ENCODE measurements around the gene KDF1. TPM values are rescaled to one million over a fixed set of nuclear protein-coding genes. Genes with fewer than 3 reads are reported as not detected.
"Not testable (repeated sequence)": the region's sequence is repeated elsewhere in the genome, so short reads cannot be mapped to it uniquely, and the experiment has no call there.

Gene KDF1
- total RNA-seq, 4 donors from 2014 or later = 0.15 TPM; not detected in 3

- Histone ChIP-seq H3K4me3 (peak overlapping the region; percentile 43 to 75 (median 62)), H3K36me3 (no peaks in the 10 kb centered on the region), H3K9me3 (no peaks in the 10 kb centered on the region), H3K27me3 (peaks cover 23 to 38% (median 36%) of the 10 kb centered on the region in 3 donors), H3K27ac (peak overlapping the region in 3 of 4 donors; percentile 29 to 59 (median 53)), H3K4me1 (peaks cover 9 to 19% of the 10 kb centered on the region in 2 donors)
- TF ChIP-seq POLR2A (IDR thresholded peaks at IDR 0.05) = no peak
- TF ChIP-seq, protein P1, sequence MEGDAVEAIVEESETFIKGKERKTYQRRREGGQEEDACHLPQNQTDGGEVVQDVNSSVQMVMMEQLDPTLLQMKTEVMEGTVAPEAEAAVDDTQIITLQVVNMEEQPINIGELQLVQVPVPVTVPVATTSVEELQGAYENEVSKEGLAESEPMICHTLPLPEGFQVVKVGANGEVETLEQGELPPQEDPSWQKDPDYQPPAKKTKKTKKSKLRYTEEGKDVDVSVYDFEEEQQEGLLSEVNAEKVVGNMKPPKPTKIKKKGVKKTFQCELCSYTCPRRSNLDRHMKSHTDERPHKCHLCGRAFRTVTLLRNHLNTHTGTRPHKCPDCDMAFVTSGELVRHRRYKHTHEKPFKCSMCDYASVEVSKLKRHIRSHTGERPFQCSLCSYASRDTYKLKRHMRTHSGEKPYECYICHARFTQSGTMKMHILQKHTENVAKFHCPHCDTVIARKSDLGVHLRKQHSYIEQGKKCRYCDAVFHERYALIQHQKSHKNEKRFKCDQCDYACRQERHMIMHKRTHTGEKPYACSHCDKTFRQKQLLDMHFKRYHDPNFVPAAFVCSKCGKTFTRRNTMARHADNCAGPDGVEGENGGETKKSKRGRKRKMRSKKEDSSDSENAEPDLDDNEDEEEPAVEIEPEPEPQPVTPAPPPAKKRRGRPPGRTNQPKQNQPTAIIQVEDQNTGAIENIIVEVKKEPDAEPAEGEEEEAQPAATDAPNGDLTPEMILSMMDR (IDR thresholded peaks at IDR 0.05 in 4 of 5, conservative IDR thresholded peaks at IDR 0.05 in 1 of 5) = no peak
- ATAC-seq (peak; percentile 27 to 52), DNase-seq (no peak)
- intact Hi-C loops (cut with DNase I; ENCODE audit: low total_unique reads) = no loop called here
- in situ Hi-C loops (cut with MboI; ENCODE audit: low sequenced_read_pairs in 4 of 4) = loop anchor here in 1 of 4 donors (10.0 kb wide), 1 partner anchor 101 kb away; no protein-coding TSS in a partner anchor
These were observed 33.9 kb upstream of the KDF1 start for GRCh38 chr1:26994020-26994786.

DNA sequence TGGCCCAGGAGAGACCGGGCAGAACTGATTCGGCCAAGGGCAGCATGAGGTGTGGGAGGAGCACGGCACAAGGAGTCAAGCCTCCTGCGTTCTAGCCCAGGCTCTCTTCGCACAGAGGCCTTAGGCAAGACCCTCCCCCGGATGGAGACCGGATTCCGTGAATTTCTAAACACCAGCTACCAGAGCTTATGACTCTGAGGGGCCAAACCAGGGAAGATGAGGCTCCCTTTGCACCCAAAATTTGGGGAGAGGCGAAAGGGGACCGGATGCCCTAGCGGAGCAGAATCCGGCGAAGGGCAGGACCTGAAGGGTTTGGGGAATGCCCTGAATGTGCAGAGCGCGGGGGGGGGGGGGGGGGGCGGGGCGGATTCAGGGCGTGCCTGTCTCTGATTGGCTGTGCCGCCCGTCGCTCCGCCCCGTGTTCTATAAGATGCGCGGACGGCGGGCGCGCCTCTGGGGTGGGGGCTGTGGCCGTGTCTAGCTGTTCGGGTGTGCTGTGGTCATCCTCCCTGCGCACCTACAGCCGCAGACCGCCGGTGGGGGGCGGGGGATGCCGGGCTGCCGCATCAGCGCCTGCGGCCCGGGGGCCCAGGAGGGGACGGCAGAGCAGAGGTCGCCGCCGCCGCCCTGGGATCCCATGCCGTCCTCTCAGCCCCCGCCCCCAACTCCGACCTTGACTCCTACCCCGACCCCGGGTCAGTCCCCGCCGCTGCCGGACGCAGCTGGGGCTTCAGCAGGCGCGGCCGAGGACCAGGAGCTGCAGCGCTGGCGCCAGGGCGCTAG is 33.2 kb upstream of the KDF1 start, which contains the start of gene TRNP1:
TRNP1 (plus strand) TSS at position 456 of the 783 bp plus-strand sequence; CDS start at position 551, 95 bp downstream.
- intact Hi-C loops (cut with DNase I; ENCODE audit: low total_unique reads) (no loop called here), in situ Hi-C loops (cut with MboI; ENCODE audit: low sequenced_read_pairs in 4 of 4) (loop anchor here in 1 of 4 donors (10.0 kb wide), 1 partner anchor 101 kb away; no protein-coding TSS in a partner anchor)
- ATAC-seq (peak; percentile 28 to 42), DNase-seq (peak in 1 of 2 donors; percentile 31)
- TF ChIP-seq, protein P1 (IDR thresholded peaks at IDR 0.05 in 4 of 5, conservative IDR thresholded peaks at IDR 0.05 in 1 of 5) = no peak
- peak in 1 of 2 donors; percentile 30 for TF ChIP-seq POLR2A (IDR thresholded peaks at IDR 0.05)
- no peaks in the 10 kb centered on the region for H3K9me3 ChIP-seq
- peaks cover 23 to 38% (median 36%) of the 10 kb centered on the region in 3 donors for H3K27me3 ChIP-seq
- H3K36me3 ChIP-seq = no peaks in the 10 kb centered on the region
- peak within 1 kb of the TSS in 3 of 4 donors; percentile 29 to 59 (median 53) for H3K27ac ChIP-seq
- peak within 1 kb of the TSS; percentile 43 to 75 (median 62) for H3K4me3 ChIP-seq
- H3K4me1 ChIP-seq = peaks cover 1 to 13% of the 10 kb centered on the region in 2 donors

- in situ Hi-C loops (cut with MboI; ENCODE audit: low sequenced_read_pairs in 4 of 4) (loop anchor here in 1 of 4 donors (10.0 kb wide), 1 partner anchor 103 kb away; no protein-coding TSS in a partner anchor), intact Hi-C loops (cut with DNase I; ENCODE audit: low total_unique reads) (no loop called here)
- Histone ChIP-seq H3K4me3 (no peak overlapping the region), H3K27ac (no peak overlapping the region), H3K27me3 (peaks cover 23 to 38% (median 36%) of the 10 kb centered on the region in 3 donors), H3K4me1 (peaks cover 0 to 3% of the 10 kb centered on the region in 2 donors), H3K9me3 (no peaks in the 10 kb centered on the region), H3K36me3 (no peaks in the 10 kb centered on the region)
- ATAC-seq (no peak), DNase-seq (no peak)
- TF ChIP-seq, protein P1 (IDR thresholded peaks at IDR 0.05 in 4 of 5, conservative IDR thresholded peaks at IDR 0.05 in 1 of 5) = no peak
- TF ChIP-seq POLR2A (IDR thresholded peaks at IDR 0.05) = no peak
These were observed 31.2 kb upstream of the KDF1 start for GRCh38 chr1:26991310-26992116.

DNA sequence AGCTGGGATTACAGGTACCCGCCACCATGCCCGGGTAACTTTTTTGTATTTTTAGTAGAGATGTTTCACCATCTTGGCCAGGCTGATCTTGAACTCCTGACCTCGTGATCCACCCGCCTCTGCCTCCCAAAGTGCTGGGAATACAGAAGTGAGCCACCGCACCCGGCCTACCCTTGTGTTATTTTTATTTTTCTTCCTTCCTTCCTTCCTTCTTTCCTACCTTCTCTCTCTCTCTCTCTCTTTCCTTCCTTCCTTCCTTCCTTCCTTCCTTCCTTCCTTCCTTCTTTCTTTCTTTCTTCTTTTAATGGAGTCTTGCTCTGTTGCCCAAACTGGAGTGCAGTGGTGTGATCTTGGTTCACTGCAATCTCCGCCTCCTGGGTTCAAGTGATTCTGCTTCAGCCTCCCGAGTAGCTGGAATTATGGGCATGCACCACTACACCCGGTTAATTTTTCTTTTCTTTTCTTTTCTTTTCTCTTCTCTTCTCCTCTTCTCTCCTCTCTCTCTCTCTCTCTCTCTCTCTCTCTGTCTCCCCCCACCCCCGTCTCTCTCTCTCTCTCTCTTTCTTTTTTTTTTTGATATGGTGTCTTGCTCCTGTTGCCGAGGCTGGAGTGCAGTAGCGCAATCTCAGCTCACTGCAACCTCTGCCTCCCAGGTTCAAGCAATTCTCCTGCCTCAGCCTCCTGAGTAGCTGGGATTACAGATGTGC is 29.3 kb upstream of the KDF1 start:
- H3K4me1 ChIP-seq; ATAC-seq; intact Hi-C loops (cut with DNase I; ENCODE audit: low total_unique reads); DNase-seq; H3K36me3 ChIP-seq; H3K9me3 ChIP-seq; H3K27ac ChIP-seq; H3K4me3 ChIP-seq: not testable (repeated sequence)
- peaks cover 15 to 24% (median 20%) of the 10 kb centered on the region in 3 donors for H3K27me3 ChIP-seq
- in situ Hi-C loops (cut with MboI; ENCODE audit: low sequenced_read_pairs in 4 of 4) = loop anchor here in 1 of 4 donors (10.0 kb wide), 1 partner anchor 105 kb away; no protein-coding TSS in a partner anchor

Data from gastrocnemius medialis (tissue), 4 donors.